NCI-H82 treated with DMSO at 0.1 percent for 48 hours (cell line): Measurements from ENCODE around the gene SF3B3.
"Not testable (repeated sequence)": the region's sequence is repeated elsewhere in the genome, so short reads cannot be mapped to it uniquely, and the experiment has no call there.

Source experiments
- DNase-seq: peaks from one replicate; lab custom pipeline; 2025; ENCODE audit not compliant: unreplicated experiment; lab: John Stamatoyannopoulos, UW

The SF3B3 gene

DNA sequence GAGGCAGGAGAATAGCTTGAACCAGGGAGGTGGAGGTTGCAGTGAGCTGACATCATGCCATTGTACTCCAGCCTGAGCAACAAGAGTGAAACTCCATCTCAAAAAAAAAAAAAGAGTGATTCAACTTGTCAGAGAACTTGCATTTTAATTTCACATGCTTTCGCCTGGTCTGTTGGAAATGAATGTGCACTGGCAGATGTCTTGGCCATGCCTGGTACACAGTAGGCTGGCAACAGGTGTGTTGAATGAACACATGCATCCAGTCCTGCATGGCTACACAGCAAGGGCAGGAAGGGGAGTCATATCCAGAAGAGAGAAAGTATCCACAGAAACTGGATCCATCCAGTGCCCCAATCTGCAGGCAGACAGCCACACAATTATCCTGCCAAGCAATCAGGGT is 11.8 kb upstream of the SF3B3 start:
- no peak for DNase-seq

DNA sequence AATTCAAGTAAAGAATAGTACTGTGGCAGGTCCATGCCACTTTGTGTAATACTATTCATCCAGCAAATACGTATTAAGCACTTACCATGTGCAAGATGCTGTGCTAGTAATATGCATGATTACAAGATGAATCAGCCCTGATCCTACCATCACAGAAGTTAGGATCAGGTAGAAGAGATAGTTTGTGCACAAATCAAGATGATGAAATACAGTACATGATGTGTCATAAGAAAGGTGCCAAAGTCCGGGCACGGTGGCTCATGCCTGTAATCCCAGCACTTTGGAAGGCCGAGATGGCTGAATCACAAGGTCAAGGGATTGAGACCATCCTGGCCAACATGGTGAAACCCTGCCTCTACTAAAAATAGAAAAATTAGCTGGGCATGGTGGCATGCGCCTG is 11.2 kb upstream of the SF3B3 start:
- no peak for DNase-seq

DNA sequence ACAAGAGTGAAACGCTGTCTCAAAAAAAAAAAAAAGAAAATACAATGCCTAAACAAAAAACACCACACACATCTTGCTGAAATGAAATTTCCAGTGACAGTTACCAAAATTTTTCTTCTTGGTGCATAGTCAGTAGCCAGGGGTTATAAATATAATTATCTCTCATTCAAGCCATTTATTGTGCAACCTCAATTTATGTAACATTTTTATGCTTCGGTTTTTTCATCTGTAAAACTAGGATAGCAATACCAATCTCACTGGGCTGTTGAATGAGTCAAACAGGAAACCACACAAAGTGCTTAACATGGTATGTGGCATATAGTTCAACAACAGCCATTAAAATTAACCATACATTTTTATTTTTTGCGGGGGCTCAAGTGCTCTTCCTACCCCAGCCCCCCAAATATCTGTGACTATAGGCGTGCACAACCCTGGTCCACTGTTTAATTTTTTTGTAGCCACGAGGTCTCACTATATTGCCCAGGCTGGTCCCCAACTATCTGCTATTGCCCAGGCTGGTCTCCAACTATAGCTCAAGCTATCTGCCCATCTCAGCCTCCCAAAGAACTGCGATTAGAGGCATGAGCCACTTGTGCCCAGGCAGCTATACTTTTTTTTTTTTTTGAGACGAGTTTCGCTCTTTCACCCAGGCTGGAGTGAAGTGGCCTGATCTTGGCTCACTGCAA is 2.9 kb upstream of the SF3B3 start:
- DNase-seq: no peak

DNA sequence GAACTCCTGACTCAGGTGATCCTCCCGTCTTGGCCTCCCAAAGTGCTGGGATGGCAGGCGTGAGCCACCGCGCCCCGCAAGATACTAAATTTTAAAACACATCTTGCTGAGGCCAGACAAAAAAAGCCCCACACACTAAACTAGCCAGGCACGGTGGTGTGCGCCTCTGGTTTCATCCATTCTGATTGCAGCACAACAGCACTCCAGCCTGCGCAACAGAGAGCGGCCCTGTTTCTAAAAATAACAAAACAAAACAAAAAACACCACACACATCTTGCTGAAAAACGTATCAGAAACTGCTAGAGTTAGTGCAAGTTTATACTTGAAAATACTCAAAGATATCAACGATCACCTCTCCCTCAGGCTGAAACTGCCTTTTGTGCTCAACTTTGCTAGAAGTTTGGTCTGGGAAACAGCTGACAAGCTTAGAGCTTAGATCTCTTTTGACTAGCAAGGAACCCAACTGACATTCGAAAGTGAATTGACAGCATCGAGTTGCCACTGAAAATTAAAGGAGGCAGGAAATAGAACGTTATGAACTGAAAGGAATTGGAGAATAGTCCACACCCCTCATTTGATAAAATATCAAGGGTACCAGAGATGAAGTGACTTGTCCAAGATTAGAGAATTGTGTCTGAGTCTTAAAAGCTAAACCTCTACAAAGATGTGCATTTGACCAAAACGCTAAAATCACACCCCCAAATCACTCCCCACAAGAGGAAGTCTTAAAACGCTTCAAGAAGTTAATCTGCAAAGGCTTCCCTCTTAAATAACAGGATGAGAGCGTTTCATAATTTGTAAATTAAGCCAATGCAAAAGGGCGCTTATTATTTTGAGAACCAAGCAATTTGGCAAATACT is 1.2 kb upstream of the SF3B3 start:
- DNase-seq: no peak

DNA sequence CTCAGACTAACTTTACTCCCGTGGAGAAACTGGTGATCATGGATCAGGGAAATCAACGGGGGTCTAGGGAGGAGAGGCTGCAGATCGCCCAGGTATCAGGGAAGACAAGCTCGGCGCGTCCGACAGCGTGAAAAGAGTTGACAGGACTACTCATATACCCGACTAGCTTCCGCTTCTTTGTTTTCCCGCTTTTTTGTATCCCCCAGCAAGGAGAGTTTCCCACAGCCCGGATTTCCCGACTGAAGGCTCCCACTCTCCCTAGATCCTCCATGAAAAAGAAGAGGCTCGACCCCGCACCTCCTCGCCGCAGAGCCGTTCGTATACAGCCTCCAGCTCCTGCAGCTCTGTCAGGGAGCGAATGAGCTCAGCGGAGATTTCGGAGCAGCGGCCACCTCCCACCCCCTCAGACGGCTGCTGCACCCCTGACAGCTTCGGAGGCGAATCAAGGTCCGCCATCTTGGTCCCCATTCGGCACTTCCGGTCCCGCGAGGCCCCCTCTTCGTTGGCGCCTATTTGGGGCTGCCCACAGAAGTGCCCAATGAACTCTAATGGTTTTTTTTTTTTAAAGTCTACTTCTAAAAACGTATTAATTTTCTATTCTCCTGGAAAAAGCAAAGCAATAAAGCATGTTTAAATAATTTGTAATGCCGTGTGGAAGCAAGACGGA is 407 bp upstream of the SF3B3 start, which contains the start of gene COG4:
Gene COG4, minus strand, starts transcription at position 479 of the 667 bp plus-strand sequence. Its CDS starts 11 bp downstream, at position 468.
- DNase-seq: peak; percentile 85

DNA sequence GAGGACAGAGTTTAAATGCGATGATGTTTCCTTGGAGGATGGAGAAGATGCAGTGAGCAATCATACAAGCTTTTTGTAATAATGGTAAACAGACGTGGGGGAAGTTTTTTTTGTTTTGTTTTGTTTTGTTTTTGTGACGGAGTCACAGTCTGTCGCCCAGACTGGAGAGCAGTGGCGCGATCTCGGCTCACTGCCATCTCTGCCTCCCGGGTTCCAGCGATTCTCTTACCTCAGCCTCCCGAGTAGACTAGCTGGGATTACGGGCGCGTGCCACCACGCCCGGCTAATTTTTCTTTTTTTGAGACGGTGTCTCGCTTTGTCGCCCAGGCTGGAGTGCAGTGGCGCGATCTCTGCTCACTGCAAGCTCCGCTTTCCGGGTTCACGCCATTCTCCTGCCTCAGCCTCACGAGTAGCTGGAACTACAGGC is 796 bp downstream of the SF3B3 start:
- DNase-seq: not testable (repeated sequence)

DNA sequence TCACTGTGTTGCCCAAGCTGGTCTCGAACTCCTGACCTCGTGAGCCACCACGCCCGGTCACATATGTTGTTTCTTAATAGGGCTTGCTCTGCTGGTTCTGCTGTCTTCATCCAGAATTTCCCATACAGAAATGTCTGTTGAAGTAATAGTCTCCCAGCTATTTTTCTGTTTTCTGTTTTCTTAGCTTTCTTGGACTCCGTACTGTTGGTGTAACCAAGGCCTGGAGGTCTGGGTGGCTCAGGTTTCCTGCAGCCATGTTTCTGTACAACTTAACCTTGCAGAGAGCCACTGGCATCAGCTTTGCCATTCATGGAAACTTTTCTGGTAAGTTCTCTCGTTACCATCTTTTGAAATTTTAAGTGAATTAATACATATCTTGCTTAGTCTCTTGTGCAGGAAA is 2.8 kb downstream of the SF3B3 start:
- DNase-seq: no peak

DNA sequence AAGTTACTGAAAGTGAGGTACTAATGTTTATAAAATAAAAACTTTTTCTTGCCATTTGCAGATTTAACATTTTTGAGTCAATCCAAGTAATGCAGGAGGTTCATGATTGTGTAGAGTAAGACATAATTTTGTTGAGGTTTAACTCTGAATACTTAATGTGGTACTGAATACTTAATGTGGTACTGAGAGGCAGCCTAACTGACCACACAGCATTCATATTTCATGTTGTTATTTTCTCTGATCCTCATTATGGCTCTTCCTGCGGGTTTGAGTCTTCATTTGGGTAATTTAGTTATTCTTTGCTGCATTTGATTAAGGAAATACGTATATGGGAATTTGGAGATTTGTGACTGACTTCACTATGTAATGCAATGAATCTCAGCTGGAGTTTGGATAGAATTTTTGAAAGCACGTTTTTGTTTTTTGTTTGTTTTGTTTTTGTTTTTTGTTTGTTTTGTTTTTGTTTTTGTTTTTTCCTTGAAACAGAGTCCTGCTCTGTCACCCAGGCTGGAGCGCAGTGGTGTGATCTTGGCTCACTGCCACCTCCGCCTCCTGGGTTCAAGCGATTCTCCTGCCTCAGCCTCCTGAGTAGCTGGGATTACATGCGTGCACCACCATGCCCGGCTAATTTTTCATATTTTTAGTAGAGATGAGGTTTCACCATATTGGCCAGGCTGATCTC is 3.8 kb downstream of the SF3B3 start:
- no peak for DNase-seq

DNA sequence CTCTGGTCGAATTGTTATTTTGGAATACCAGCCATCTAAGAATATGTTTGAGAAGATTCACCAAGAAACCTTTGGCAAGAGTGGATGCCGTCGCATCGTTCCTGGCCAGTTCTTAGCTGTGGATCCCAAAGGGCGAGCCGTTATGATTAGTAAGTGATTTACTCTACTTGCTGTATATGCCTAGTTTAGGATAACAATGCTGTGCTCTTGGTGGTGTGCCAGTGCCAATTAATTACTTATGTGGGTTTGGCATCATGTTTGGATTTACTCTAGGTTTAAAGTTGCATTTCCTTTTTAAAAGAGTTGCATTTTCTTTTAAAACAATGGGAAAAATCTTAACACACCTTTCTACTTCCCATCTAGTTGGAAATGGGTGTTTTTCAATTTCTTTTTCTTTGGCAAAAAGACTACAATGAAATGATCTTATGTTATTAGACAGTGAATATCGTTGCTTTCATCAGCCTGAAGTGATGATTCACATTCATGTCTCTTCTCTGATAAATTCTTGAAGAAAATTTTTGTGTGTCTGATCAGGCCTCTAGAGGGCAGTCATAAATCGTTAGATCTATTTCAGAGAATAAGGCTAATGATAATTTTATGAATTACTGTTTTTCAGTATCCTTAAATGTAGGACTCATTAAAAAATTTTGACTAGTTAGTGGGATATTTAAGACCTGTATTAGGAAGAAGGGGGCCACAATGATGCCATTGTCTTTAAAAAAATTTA is 5.6 kb downstream of the SF3B3 start:
- DNase-seq: no peak

DNA sequence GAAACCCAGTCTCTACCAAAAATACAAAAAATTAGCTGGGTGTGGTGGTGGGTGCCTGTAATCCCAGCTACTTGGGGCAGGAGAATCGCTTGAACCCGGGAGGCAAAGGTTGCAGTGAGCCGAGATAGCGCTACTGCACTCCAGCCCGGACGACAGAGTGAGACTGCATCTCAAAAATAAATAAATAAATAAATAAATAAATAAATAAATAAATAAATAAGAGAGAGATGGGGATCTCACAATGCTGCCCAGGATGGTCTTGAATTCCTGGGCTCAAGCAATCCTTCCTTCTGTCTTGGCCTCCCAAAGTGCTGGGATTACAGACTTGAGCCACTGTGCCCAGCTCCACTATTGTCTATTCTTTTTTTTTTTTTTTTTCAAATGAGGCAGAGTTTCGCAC is 6.3 kb downstream of the SF3B3 start:
- DNase-seq: not testable (repeated sequence)

DNA sequence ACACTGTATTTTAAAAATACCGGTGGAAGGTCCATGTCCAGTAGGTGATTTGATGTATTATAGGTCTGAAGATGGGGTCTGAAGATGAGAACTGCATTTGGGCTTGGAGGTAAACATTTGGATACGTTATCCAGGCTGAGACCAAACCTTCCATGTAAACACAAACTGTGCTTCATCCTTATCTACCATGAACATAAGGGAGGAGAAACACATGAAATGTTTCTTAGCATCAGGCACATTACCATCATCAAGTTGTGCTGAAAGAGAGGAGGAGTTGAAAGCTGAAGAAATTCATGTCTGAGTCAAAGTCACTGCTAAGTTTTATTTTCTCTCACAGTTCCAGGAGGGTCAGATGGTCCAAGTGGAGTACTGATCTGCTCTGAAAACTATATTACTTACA is 11.4 kb downstream of the SF3B3 start:
- no peak for DNase-seq

DNA sequence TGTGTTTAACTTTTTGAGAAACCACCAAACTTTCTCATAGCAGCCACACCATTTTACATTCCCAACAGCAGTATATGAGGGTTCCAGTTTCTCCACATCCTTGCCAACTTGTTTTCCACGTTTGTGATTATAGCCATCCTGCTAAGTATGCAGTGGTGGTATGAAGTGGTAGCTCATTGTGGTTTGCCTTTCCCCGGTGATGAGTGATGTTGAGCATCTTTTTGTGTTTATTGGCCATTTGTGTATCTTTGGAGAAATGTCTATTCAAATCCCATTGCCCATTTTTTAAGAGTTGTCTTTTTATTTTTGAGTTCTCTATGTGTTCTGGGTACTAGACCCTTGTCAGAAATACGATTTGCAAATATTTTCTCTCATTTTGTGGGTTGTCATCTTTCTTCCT is 17.4 kb downstream of the SF3B3 start:
- DNase-seq: no peak

DNA sequence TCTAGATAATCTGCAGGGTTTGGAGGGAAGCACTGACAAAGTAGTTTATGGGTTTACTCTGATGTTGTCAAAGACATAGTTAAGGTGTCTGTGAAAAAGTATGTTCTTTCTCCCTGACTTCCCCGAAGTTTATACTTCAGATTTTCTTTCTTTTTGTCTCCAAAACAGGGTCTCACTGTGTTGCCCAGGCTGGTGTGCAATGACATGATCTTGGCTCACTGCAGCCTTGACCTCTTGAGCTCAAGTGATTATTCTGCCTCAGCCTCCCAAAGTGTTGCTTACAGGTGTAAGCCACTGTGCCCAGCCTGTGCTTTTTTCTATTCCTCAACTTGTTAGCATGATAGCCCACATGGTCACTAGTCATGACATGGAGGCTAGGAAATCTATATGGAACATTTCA is 20.9 kb downstream of the SF3B3 start:
- no peak for DNase-seq

DNA sequence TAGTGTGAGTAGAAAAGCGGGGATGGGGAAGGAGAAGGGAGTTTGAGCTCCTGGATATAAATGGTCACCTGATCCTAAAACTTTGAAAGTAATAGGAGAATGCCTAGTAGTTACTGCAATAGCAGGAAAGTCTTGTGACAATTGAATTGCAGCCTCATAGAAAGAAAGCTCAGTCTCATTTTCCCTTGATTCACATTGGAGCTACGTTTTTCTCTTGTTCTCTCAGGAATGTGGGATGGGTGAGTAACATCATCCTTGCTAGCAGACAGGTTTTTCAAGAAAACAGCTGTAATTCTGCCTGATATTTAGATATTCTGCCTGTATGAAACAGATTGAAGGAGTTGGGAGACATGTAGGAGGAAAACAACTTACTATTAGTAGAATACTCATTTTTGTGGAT is 25.3 kb downstream of the SF3B3 start:
- DNase-seq: no peak

DNA sequence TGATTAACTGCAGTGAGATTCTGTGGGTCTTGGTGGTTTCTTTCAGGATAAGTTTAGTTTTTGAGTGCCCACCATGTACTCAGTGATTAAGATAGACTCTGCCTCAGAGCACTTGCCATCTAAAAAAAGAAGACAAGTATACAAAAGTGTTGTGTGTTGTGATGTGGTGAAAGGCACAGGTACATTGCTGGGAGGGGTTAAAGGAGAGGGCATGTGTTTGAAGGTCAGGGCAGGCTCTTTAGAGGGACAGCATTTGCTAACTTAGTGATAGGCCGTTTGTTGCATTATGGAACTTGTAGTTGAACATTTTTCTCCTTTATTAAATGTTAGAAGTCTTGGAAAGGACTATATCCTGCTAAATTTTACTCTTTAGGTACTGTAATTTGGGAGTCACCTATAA is 26.5 kb downstream of the SF3B3 start:
- no peak for DNase-seq

DNA sequence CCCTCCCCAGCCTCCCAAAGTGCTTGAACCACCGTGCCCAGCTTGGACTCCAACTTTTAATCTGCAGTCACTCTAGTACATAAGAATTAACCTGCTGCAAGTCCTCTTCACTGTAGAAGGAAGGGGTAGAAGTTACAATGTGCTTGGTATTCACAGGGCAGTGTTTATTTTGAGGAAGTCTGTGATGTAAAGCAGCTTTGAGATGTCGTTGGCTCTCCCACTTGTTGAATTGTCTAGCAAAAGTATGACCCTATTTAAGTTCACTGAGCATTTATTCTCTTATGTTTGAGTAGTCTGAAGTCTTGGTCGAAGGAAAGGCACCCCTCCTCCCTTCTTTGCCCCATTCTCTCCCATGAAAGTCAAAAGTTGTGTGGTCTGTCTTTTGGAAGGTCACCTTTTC is 28.2 kb downstream of the SF3B3 start:
- no peak for DNase-seq

DNA sequence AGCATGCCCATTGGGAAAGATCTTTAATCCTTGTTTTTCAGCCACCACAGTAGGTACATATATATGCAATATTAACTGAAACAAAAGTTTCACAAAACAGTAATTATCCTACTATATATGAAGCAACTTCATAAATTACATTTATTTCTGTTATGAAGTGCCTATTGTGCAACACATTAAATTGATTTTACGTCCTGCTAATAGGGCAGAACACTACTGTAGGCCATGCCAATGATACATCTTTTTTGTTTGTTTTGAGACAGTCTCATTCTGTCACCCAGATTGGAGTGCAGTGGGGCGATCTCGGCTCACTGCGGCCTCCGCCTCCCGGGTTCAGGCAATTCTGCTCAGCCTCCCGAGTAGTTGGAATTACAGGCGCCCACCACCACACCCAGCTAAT is 29.1 kb downstream of the SF3B3 start:
- DNase-seq: no peak

DNA sequence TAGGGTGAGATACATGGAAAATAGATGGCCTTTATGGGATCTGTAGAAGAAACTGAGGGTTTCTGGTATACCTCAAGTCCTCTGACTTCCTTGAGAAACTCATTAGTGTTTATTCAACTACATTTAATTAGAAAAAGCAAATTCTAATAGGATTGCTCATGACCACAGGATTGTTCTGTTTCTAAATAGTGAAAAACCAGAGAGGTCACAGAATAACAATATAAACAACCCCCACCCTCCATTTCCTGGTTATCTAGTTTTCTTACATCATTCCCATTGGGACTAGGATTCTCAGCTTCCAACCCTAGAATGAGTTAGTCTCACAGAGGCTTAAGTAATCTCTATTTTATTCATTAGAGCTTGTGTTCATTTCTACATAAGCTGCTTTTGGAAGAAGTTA is 30.0 kb downstream of the SF3B3 start:
- no peak for DNase-seq

DNA sequence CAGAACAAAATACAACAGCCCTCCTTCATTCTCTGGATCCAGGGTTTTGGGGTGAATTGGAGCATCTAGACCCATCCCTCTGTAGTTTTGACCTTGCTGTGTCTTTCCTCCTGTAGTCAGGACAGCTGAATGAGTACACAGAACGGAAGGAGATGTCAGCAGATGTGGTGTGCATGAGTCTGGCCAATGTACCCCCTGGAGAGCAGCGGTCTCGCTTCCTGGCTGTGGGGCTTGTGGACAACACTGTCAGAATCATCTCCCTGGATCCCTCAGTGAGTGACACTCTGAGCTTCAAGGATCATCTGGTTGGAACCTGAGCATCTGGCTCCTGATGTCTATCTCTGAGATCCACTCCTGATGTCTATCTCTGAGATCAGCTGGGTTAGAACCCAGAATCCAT is 32.4 kb downstream of the SF3B3 start:
- DNase-seq: no peak

DNA sequence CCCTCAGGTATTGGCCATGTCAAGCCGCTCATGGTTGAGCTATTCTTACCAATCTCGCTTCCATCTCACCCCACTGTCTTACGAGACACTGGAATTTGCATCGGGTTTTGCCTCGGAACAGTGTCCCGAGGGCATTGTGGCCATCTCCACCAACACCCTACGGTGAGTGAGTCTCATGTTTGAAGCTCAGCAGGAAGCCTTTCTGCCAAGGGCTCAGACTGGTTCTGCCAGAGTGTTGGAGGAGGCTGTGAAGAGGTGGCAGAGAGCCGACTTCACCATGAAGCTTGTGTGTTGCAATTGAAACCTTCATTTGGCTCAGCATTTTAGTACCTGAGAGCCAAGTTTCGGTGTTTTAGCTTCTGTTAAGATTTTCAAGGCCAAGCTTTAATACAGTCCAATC is 38.0 kb downstream of the SF3B3 start:
- no peak for DNase-seq

DNA sequence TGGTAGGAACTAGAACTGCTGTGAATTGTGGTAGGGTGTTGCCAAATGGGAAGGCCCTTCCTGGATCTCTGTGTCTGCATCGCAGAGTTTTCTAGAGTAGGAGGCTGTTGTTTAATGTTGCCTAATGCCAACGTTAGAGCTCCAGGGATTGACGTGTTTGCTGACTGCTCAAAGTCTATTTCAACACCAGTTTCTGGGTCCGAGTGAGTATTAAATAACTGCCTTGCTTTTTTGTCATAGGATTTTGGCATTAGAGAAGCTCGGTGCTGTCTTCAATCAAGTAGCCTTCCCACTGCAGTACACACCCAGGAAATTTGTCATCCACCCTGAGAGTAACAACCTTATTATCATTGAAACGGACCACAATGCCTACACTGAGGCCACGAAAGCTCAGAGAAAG is 40.0 kb downstream of the SF3B3 start:
- no peak for DNase-seq
